Subcutaneous adipose tissue (tissue), 4 donors: ENCODE results near the gene ZC2HC1B. TPM values are rescaled to one million over a fixed set of nuclear protein-coding genes. Genes with fewer than 3 reads are reported as not detected.

ENCODE experiments used
- CTCF ChIP-seq: fragments of 450-650 bp; IDR thresholded peaks from one replicate; pipeline ENCODE4 v1.5.1; 2016; ENCODE audit warnings: low read depth, mild to moderate bottlenecking, control low read depth, antibody characterized with exemption, moderate library complexity
- small RNA-seq: library from RNA; depleted of rRNA; stranded (forward); fragments of <200 nt; gene quantifications from one replicate; pipeline ENCODE3, GENCODE V24; 2016
- total RNA-seq, 4 donors: library from RNA; depleted of rRNA; stranded (reverse); fragments of >200 nt; gene quantifications; one replicate each; pipeline ENCODE4 v1.1.0, GENCODE V29; 2016

Gene ZC2HC1B
- total RNA-seq, 4 donors from 2014 or later: not detected

GRCh38 chr6:143982968-143983367 is 118.7 kb downstream of the ZC2HC1B start:
- no peak for TF ChIP-seq CTCF

DNA sequence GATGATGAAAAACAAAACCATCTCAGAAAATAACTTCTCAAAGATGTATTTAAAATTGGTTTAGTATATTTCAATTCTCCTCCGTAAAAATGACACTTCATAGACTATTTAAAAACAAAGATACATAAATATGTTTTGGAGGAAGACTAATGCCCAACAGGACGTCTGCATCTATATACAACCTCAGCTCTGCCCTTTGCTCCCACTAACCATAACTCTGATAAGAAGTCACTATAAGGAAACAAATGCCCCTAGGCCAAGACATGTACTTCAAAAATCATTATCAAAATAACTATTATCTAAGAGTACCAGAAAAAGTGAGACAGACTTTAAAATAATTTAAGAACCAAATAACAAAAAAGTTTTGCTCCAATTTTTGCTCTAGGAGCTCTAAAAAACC is 120.4 kb downstream of the ZC2HC1B start:
- no peak for TF ChIP-seq CTCF

GRCh38 chr6:143986463-143987065 is 122.3 kb downstream of the ZC2HC1B start:
- no peak for TF ChIP-seq CTCF

Small RNA genes within 50 kb of the gene (small RNA-seq; reads per million reads assigned to genes)
- not detected for gene ZC2HC1B

Other genes with a start within 250 kb of the ZC2HC1B start
- gene PHACTR2, start 186.5 kb upstream of the ZC2HC1B start, total RNA-seq: 10 to 100 TPM; 45.1 to 73.2 (median 52.8) TPM
- 10 to 100 TPM; 13.4 to 34.1 (median 14.0) TPM for gene LTV1, start 21.1 kb upstream of the ZC2HC1B start, total RNA-seq
- 10 to 100 TPM; 26.0 to 59.7 (median 41.1) TPM for gene PLAGL1, start 143.8 kb downstream of the ZC2HC1B start, total RNA-seq
- gene SF3B5, start 231.1 kb downstream of the ZC2HC1B start, total RNA-seq: 100 to 1,000 TPM in 3 of 4 donors, 10 to 100 TPM in 1; 87.2 to 168 (median 128) TPM